ENCODE data around the gene TMEM97.
"Not testable (repeated sequence)": the region's sequence is repeated elsewhere in the genome, so short reads cannot be mapped to it uniquely, and the experiment has no call there.

Gene TMEM97

GRCh38 chr17:28318759-28319597 is at the start of gene TMEM97:
Gene TMEM97, plus strand, starts transcription at chr17:28319200. Its CDS starts 40 bp downstream, at chr17:28319240.
- Histone ChIP-seq H3K4me3 (peak within 1 kb of the TSS; percentile 96), H3K27ac (peak within 1 kb of the TSS; percentile 58), H3K36me3 (ENCODE audit: insufficient read depth, low read length) (peaks cover 15% of the 10 kb centered on the region; the same call in 1 of the 2 replicates), H3K9ac (ENCODE audit: insufficient read length) (peak within 1 kb of the TSS; percentile 98), H3K9me3 (ENCODE audit: low read depth, low read length) (no peaks in the 10 kb centered on the region)
- peak; percentile 87 for DNase-seq (ENCODE audit: low read depth, low spot score)
- TF ChIP-seq EZH2 (IDR thresholded peaks at IDR 0.05) (no peak), FOXP2 (optimal IDR thresholded peaks at IDR 0.05; ENCODE audit: control extremely low read depth, extremely low read length, insufficient read depth) (no peak), POLR2AphosphoS5 (IDR thresholded peaks at IDR 0.05; ENCODE audit: borderline replicate concordance, low read depth, low read length) (peak; percentile 87)

GRCh38 chr17:28270055-28270454 is 48.9 kb upstream of the TMEM97 start:
- H3K4me3 ChIP-seq: no peak overlapping the region
- no peak for DNase-seq (ENCODE audit: low read depth, low spot score)
- TF ChIP-seq POLR2AphosphoS5 (IDR thresholded peaks at IDR 0.05; ENCODE audit: borderline replicate concordance, low read depth, low read length) (no peak), FOXP2 (optimal IDR thresholded peaks at IDR 0.05; ENCODE audit: control extremely low read depth, extremely low read length, insufficient read depth) (no peak), EZH2 (IDR thresholded peaks at IDR 0.05) (no peak)
- H3K9ac ChIP-seq (ENCODE audit: insufficient read length): no peak overlapping the region
- H3K36me3 ChIP-seq (ENCODE audit: insufficient read depth, low read length): no peaks in the 10 kb centered on the region
- H3K27ac ChIP-seq: no peak overlapping the region
- H3K9me3 ChIP-seq (ENCODE audit: low read depth, low read length): no peaks in the 10 kb centered on the region

GRCh38 chr17:28270926-28271325 is 48.1 kb upstream of the TMEM97 start:
- Histone ChIP-seq H3K9ac (ENCODE audit: insufficient read length) (no peak overlapping the region), H3K36me3 (ENCODE audit: insufficient read depth, low read length) (no peaks in the 10 kb centered on the region), H3K27ac (no peak overlapping the region), H3K4me3 (no peak overlapping the region), H3K9me3 (ENCODE audit: low read depth, low read length) (no peaks in the 10 kb centered on the region)
- no peak for DNase-seq (ENCODE audit: low read depth, low spot score)
- TF ChIP-seq FOXP2 (optimal IDR thresholded peaks at IDR 0.05; ENCODE audit: control extremely low read depth, extremely low read length, insufficient read depth): no peak

GRCh38 chr17:28271431-28271830 is 47.6 kb upstream of the TMEM97 start:
- Histone ChIP-seq H3K4me3 (no peak overlapping the region), H3K9ac (ENCODE audit: insufficient read length) (no peak overlapping the region), H3K9me3 (ENCODE audit: low read depth, low read length) (no peaks in the 10 kb centered on the region), H3K27ac (no peak overlapping the region), H3K36me3 (ENCODE audit: insufficient read depth, low read length) (no peaks in the 10 kb centered on the region)
- no peak for DNase-seq (ENCODE audit: low read depth, low spot score)
- TF ChIP-seq EZH2 (IDR thresholded peaks at IDR 0.05) (no peak), FOXP2 (optimal IDR thresholded peaks at IDR 0.05; ENCODE audit: control extremely low read depth, extremely low read length, insufficient read depth) (no peak), POLR2AphosphoS5 (IDR thresholded peaks at IDR 0.05; ENCODE audit: borderline replicate concordance, low read depth, low read length) (no peak)

- H3K9me3 ChIP-seq (ENCODE audit: low read depth, low read length): no peaks in the 10 kb centered on the region
- no peak overlapping the region for H3K9ac ChIP-seq (ENCODE audit: insufficient read length)
- no peak overlapping the region for H3K4me3 ChIP-seq
- H3K27ac ChIP-seq: no peak overlapping the region
- TF ChIP-seq EZH2 (IDR thresholded peaks at IDR 0.05) (no peak), POLR2AphosphoS5 (IDR thresholded peaks at IDR 0.05; ENCODE audit: borderline replicate concordance, low read depth, low read length) (no peak), FOXP2 (optimal IDR thresholded peaks at IDR 0.05; ENCODE audit: control extremely low read depth, extremely low read length, insufficient read depth) (no peak)
- H3K36me3 ChIP-seq (ENCODE audit: insufficient read depth, low read length): no peaks in the 10 kb centered on the region
- DNase-seq (ENCODE audit: low read depth, low spot score): no peak
Measured at GRCh38 chr17:28272166-28272565, 46.8 kb upstream of the TMEM97 start.

- DNase-seq (ENCODE audit: low read depth, low spot score); H3K27ac ChIP-seq; H3K9ac ChIP-seq (ENCODE audit: insufficient read length); H3K36me3 ChIP-seq (ENCODE audit: insufficient read depth, low read length); H3K9me3 ChIP-seq (ENCODE audit: low read depth, low read length); H3K4me3 ChIP-seq: not testable (repeated sequence)
Measured at GRCh38 chr17:28273341-28273740, 45.7 kb upstream of the TMEM97 start.

- no peak for TF ChIP-seq EZH2 (IDR thresholded peaks at IDR 0.05)
- TF ChIP-seq POLR2AphosphoS5 (IDR thresholded peaks at IDR 0.05; ENCODE audit: borderline replicate concordance, low read depth, low read length): no peak
- no peak for TF ChIP-seq FOXP2 (optimal IDR thresholded peaks at IDR 0.05; ENCODE audit: control extremely low read depth, extremely low read length, insufficient read depth)
- Histone ChIP-seq H3K4me3 (no peak overlapping the region), H3K9ac (ENCODE audit: insufficient read length) (no peak overlapping the region), H3K9me3 (ENCODE audit: low read depth, low read length) (no peaks in the 10 kb centered on the region), H3K27ac (no peak overlapping the region), H3K36me3 (ENCODE audit: insufficient read depth, low read length) (no peaks in the 10 kb centered on the region)
- DNase-seq (ENCODE audit: low read depth, low spot score): no peak
Measured at GRCh38 chr17:28274591-28275265, 44.3 kb upstream of the TMEM97 start.

GRCh38 chr17:28276011-28276410 is 43.0 kb upstream of the TMEM97 start:
- H3K36me3 ChIP-seq (ENCODE audit: insufficient read depth, low read length): no peaks in the 10 kb centered on the region
- no peaks in the 10 kb centered on the region for H3K9me3 ChIP-seq (ENCODE audit: low read depth, low read length)
- no peak for DNase-seq (ENCODE audit: low read depth, low spot score)
- TF ChIP-seq FOXP2 (optimal IDR thresholded peaks at IDR 0.05; ENCODE audit: control extremely low read depth, extremely low read length, insufficient read depth) (no peak), EZH2 (IDR thresholded peaks at IDR 0.05) (no peak), POLR2AphosphoS5 (IDR thresholded peaks at IDR 0.05; ENCODE audit: borderline replicate concordance, low read depth, low read length) (no peak)
- H3K9ac ChIP-seq (ENCODE audit: insufficient read length): no peak overlapping the region
- H3K4me3 ChIP-seq: no peak overlapping the region
- no peak overlapping the region for H3K27ac ChIP-seq

All from SK-N-MC (cell line).